HCT116 (cell line): ENCODE measurements around the gene PDE4B. TPM values are rescaled to one million over a fixed set of nuclear protein-coding genes. Genes with fewer than 3 reads are reported as not detected.

ENCODE experiments used
- ATAC-seq: fragments of 200-7000 bp; cut with Tn5 transposase; 2 replicates; pipeline ENCODE4 v1.9.1; 2020; ENCODE audit warnings: mild to moderate bottlenecking, moderate library complexity
- BruUV-seq: library from RNA; stranded (reverse); fragments of 400-500 nt; replicated peaks from 2 replicates; lab custom pipeline; 2021; lab: Mats Ljungman, UMichigan
- CTCF ChIA-PET: fragments of 300-600 bp; sonication (Branson Sonifier 250); formaldehyde crosslinking; loops from one replicate; lab custom pipeline; 2021; ENCODE audit warnings: antibody characterized with exemption; lab: Charles Lee
- POLR2A ChIA-PET: fragments of 300-600, 350-600 bp; sonication (Branson Sonifier 250); formaldehyde crosslinking; loops from one replicate; lab custom pipeline; 2021; ENCODE audit warnings: antibody characterized with exemption; lab: Charles Lee
- RAD21 ChIA-PET, 2 experiments: fragments of 300-600 bp; sonication (Branson Sonifier 250); formaldehyde crosslinking; loops; one replicate each; lab custom pipeline; 2023; ENCODE audit warnings: low total read pairs in 2 of 2; ENCODE audit not compliant: uncharacterized antibody in 2 of 2, unreplicated experiment in 2 of 2, low non-redundant PET in 1 of 2; lab: Charles Lee
- DNase-seq: peaks from one replicate; pipeline ENCODE4 v3.0.0-alpha.2; 2010; ENCODE audit warnings: low read depth, low spot score
- H2AFZ ChIP-seq: fragments of 200-600 bp; shearing (Covaris generic), sonication (generic); 2 replicates; pipeline ENCODE4 v1.6.1; 2017; ENCODE audit warnings: low read depth, mixed run types, mixed read lengths, antibody characterized with exemption, low read length; ENCODE audit not compliant: poor library complexity, severe bottlenecking
- H3K27ac ChIP-seq: 2 replicates; pipeline ENCODE4 v1.5.1; 2012; ENCODE audit warnings: low read depth, low read length
- H3K27me3 ChIP-seq: fragments of 200-600 bp; sonication (generic); 2 replicates; pipeline ENCODE4 v1.6.1; 2016; ENCODE audit warnings: mixed run types, low read length, mixed read lengths; ENCODE audit not compliant: insufficient read depth
- H3K36me3 ChIP-seq, 2 experiments: fragments of 200-500 bp in 1 of 2; fragments of 200-600 bp in 1 of 2; sonication (Bioruptor generic) in 1 of 2; sonication (generic) in 1 of 2; 2 replicates each; pipeline versions ENCODE4 v1.5.1 to v1.6.1; 2014 to 2016; ENCODE audit warnings: low read length in 2 of 2, inconsistent platforms in 1 of 2, mixed read lengths in 1 of 2, mixed run types in 1 of 2; ENCODE audit not compliant: insufficient read depth in 2 of 2, control insufficient read depth in 1 of 2
- H3K4me1 ChIP-seq, 2 experiments: fragments of 200-600 bp in 1 of 2; sonication (generic) in 1 of 2; 2 replicates each; pipeline versions ENCODE4 v1.5.1 to v1.6.1; 2012 to 2017; ENCODE audit warnings: low read length in 2 of 2, inconsistent platforms in 1 of 2, mild to moderate bottlenecking in 1 of 2, mixed read lengths in 1 of 2, mixed run types in 1 of 2, moderate library complexity in 1 of 2; ENCODE audit not compliant: insufficient read depth in 2 of 2, control insufficient read depth in 1 of 2
- H3K4me2 ChIP-seq: fragments of 200-600 bp; sonication (generic); 2 replicates; pipeline ENCODE4 v1.6.1; 2017; ENCODE audit warnings: mixed run types, low read length, mixed read lengths
- H3K4me3 ChIP-seq, 2 experiments: fragments of 200-600 bp in 1 of 2; sonication (generic) in 1 of 2; replicated peaks in 1 of 2; 2 replicates each; pipeline ENCODE4 v1.5.1; 2011 to 2016; ENCODE audit warnings: low read length in 2 of 2, control low read depth in 1 of 2, low read depth in 1 of 2, mild to moderate bottlenecking in 1 of 2, mixed read lengths in 1 of 2, mixed run types in 1 of 2
- H3K79me2 ChIP-seq: fragments of 200-600 bp; sonication (generic); 2 replicates; pipeline ENCODE4 v1.6.1; 2017; ENCODE audit warnings: mild to moderate bottlenecking, mixed run types, low read length, moderate library complexity, mixed read lengths; ENCODE audit not compliant: insufficient read depth
- H3K9ac ChIP-seq: fragments of 200-600 bp; sonication (generic); 2 replicates; pipeline ENCODE4 v1.6.1; 2016; ENCODE audit warnings: low read length, mixed read lengths
- H3K9me2 ChIP-seq: fragments of 200-600 bp; sonication (generic), shearing (Covaris generic); 2 replicates; pipeline ENCODE4 v1.6.1; 2017; ENCODE audit warnings: mixed run types, mild to moderate bottlenecking, moderate library complexity; ENCODE audit not compliant: insufficient read depth
- H3K9me3 ChIP-seq, 2 experiments: fragments of 200-500 bp in 1 of 2; fragments of 200-600 bp in 1 of 2; sonication (Bioruptor generic) in 1 of 2; sonication (generic) in 1 of 2; 2 replicates each; pipeline ENCODE4 v1.6.1; 2014 to 2017; ENCODE audit warnings: low read length in 2 of 2, mixed read lengths in 2 of 2, inconsistent platforms in 1 of 2, low read depth in 1 of 2, mild to moderate bottlenecking in 1 of 2, mixed run types in 1 of 2, moderate library complexity in 1 of 2; ENCODE audit not compliant: control insufficient read depth in 1 of 2, insufficient read depth in 1 of 2
- H4K20me1 ChIP-seq: fragments of 200-600 bp; sonication (generic), shearing (Covaris generic); 2 replicates; pipeline ENCODE4 v1.6.1; 2017; ENCODE audit warnings: mixed run types, mild to moderate bottlenecking, moderate library complexity; ENCODE audit not compliant: insufficient read depth
- CEBPB ChIP-seq: IDR thresholded peaks from 2 replicates; pipeline ENCODE4 v1.6.1; 2012; ENCODE audit warnings: low read depth
- ELF1 ChIP-seq: IDR thresholded peaks from 2 replicates; pipeline ENCODE4 v1.6.1; 2012; ENCODE audit warnings: low read depth, borderline replicate concordance
- EZH2phosphoT487 ChIP-seq: fragments of 200-600 bp; IDR thresholded peaks from 2 replicates; pipeline ENCODE4 v1.6.1; 2018; ENCODE audit warnings: antibody characterized with exemption, borderline replicate concordance
- POLR2AphosphoS5 ChIP-seq: IDR thresholded peaks from 2 replicates; pipeline ENCODE4 v1.6.1; 2011; ENCODE audit warnings: mild to moderate bottlenecking, low read depth, low read length, moderate library complexity
- RAD21 ChIP-seq: IDR thresholded peaks from 2 replicates; pipeline ENCODE4 v1.6.1; 2012; ENCODE audit warnings: low read depth, mild to moderate bottlenecking
- ZFX ChIP-seq: fragments of 450-650 bp; IDR thresholded peaks from 2 replicates; pipeline ENCODE4 v1.6.1; 2017
- ZNF274 ChIP-seq: fragments of 200-500 bp; sonication (Bioruptor generic); IDR thresholded peaks from 2 replicates; pipeline ENCODE4 v1.6.1; 2014; ENCODE audit warnings: mild to moderate bottlenecking, low read depth, low read length, inconsistent platforms
- intact Hi-C: fragments of 100-400 bp; cut with micrococcal nuclease; formaldehyde crosslinking; loops from 2 replicates; pipeline ENCODE4 v1.10.0; 2022
- total RNA-seq: library from RNA; stranded (reverse); gene quantifications from one replicate; pipeline ENCODE4 v1.2.1, GENCODE V29; 2021; ENCODE audit not compliant: unreplicated experiment
- TF ChIP-seq, protein P1 (sequence below): IDR thresholded peaks from 2 replicates; pipeline ENCODE4 v1.6.1; 2012
- TF ChIP-seq, protein P2 (sequence below): IDR thresholded peaks from 2 replicates; pipeline ENCODE4 v1.6.1; 2012; ENCODE audit warnings: low read depth

The PDE4B gene
- total RNA-seq, 1 experiment from 2014 or later = 76.9 TPM

DNA sequence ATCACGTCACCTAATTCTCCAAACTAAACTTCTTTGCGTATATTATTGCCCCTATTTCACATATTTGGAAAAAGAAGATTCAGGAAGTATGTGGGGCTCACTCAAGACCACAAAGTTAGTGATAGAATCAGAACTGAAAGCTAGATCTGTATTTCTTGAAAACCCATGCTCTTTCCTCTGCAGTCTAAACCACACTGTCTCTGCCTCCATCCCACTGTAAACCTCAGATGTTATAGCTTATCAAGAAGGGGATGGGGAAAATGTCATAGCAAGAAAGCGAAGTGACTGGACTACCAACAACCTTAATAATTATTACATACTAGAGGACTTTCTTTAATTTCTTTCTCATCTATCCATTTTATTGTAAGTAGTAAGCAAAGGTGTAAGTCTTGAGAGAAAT, 483.5 kb downstream of the PDE4B start:
- intact Hi-C loops = no loop called here
- no peaks in the 10 kb centered on the region for H3K27me3 ChIP-seq
- TF ChIP-seq ELF1 (no peak), CEBPB (no peak), ZFX (no peak), EZH2phosphoT487 (no peak), POLR2AphosphoS5 (no peak), RAD21 (no peak), ZNF274 (no peak)
- TF ChIP-seq, protein P1, sequence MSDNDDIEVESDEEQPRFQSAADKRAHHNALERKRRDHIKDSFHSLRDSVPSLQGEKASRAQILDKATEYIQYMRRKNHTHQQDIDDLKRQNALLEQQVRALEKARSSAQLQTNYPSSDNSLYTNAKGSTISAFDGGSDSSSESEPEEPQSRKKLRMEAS = no peak
- TF ChIP-seq, protein P2, sequence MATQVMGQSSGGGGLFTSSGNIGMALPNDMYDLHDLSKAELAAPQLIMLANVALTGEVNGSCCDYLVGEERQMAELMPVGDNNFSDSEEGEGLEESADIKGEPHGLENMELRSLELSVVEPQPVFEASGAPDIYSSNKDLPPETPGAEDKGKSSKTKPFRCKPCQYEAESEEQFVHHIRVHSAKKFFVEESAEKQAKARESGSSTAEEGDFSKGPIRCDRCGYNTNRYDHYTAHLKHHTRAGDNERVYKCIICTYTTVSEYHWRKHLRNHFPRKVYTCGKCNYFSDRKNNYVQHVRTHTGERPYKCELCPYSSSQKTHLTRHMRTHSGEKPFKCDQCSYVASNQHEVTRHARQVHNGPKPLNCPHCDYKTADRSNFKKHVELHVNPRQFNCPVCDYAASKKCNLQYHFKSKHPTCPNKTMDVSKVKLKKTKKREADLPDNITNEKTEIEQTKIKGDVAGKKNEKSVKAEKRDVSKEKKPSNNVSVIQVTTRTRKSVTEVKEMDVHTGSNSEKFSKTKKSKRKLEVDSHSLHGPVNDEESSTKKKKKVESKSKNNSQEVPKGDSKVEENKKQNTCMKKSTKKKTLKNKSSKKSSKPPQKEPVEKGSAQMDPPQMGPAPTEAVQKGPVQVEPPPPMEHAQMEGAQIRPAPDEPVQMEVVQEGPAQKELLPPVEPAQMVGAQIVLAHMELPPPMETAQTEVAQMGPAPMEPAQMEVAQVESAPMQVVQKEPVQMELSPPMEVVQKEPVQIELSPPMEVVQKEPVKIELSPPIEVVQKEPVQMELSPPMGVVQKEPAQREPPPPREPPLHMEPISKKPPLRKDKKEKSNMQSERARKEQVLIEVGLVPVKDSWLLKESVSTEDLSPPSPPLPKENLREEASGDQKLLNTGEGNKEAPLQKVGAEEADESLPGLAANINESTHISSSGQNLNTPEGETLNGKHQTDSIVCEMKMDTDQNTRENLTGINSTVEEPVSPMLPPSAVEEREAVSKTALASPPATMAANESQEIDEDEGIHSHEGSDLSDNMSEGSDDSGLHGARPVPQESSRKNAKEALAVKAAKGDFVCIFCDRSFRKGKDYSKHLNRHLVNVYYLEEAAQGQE = no peak
- BruUV-seq = no TSS peak
- 0 out of 2 replicates have a peak overlapping the region, but pooled peaks have one; percentile 9 for H3K4me2 ChIP-seq
- CTCF ChIA-PET = interaction anchor here (1.7 kb wide), 1 partner anchor 170 kb away, joined by 6 read pairs; no protein-coding TSS in a partner anchor
- DNase-seq (no peak), ATAC-seq (no peak)
- RAD21 ChIA-PET = no interaction called here
- H3K9ac ChIP-seq = 0 out of 2 replicates have a peak overlapping the region, but pooled peaks have one; percentile 3
- no peak overlapping the region for H3K27ac ChIP-seq
- no peak overlapping the region for H2AFZ ChIP-seq
- H3K9me2 ChIP-seq = no peaks in the 10 kb centered on the region
- H4K20me1 ChIP-seq = no peaks in the 10 kb centered on the region
- peaks cover 30 to 75% of the 10 kb centered on the region in 2 experiments for H3K4me1 ChIP-seq
- no peak overlapping the region for H3K4me3 ChIP-seq
- POLR2A ChIA-PET = interaction anchor here (2.6 to 3.0 kb wide), 2 partner anchors 56 to 66 kb away, joined by 9 to 12 read pairs; no protein-coding TSS in a partner anchor
- no peaks in the 10 kb centered on the region for H3K9me3 ChIP-seq
- no peaks in the 10 kb centered on the region for H3K79me2 ChIP-seq
- H3K36me3 ChIP-seq = no peaks in the 10 kb centered on the region
